Skeletal muscle satellite cell (primary cell): ENCODE data around the gene PGR.
"Not testable (repeated sequence)": the region's sequence is repeated elsewhere in the genome, so short reads cannot be mapped to it uniquely, and the experiment has no call there.

Experiments
- H3K27me3 ChIP-seq: 2 replicates; pipeline ENCODE4 v1.7.0; 2013; ENCODE audit warnings: low read length; ENCODE audit not compliant: control insufficient read depth, insufficient read depth
- H3K36me3 ChIP-seq: 2 replicates; pipeline ENCODE4 v1.7.0; 2013; ENCODE audit warnings: mild to moderate bottlenecking, control low read depth, low read length; ENCODE audit not compliant: insufficient read depth
- H3K4me1 ChIP-seq: 2 replicates; pipeline ENCODE4 v1.7.0; 2013; ENCODE audit warnings: low read length; ENCODE audit not compliant: control insufficient read depth, insufficient read depth
- H3K4me2 ChIP-seq: 2 replicates; pipeline ENCODE4 v1.7.0; 2013; ENCODE audit warnings: mild to moderate bottlenecking, low read length
- H3K4me3 ChIP-seq: 2 replicates; pipeline ENCODE4 v1.7.0; 2013; ENCODE audit warnings: low read length
- H3K9ac ChIP-seq: 2 replicates; pipeline ENCODE4 v1.7.0; 2013; ENCODE audit warnings: mild to moderate bottlenecking, low read depth, low read length, moderate library complexity
- H3K9me3 ChIP-seq: replicated peaks from 2 replicates; pipeline ENCODE4 v1.7.0; 2013; ENCODE audit warnings: mild to moderate bottlenecking, control low read depth, low read length

Gene PGR

GRCh38 chr11:101034076-101034475, 95.5 kb downstream of the PGR start:
- H3K9ac ChIP-seq: no peak overlapping the region
- no peak overlapping the region for H3K4me2 ChIP-seq
- no peaks in the 10 kb centered on the region for H3K36me3 ChIP-seq
- H3K27me3 ChIP-seq: peaks cover 46% of the 10 kb centered on the region
- H3K9me3 ChIP-seq: no peaks in the 10 kb centered on the region
- peaks cover 7% of the 10 kb centered on the region for H3K4me1 ChIP-seq
- no peak overlapping the region for H3K4me3 ChIP-seq

GRCh38 chr11:101032991-101033390, 96.6 kb downstream of the PGR start:
- Histone ChIP-seq H3K36me3 (no peaks in the 10 kb centered on the region), H3K4me3 (no peak overlapping the region), H3K9me3 (no peaks in the 10 kb centered on the region), H3K4me1 (peaks cover 7% of the 10 kb centered on the region), H3K4me2 (no peak overlapping the region), H3K9ac (no peak overlapping the region), H3K27me3 (peaks cover 49% of the 10 kb centered on the region)

GRCh38 chr11:101031713-101032112, 97.9 kb downstream of the PGR start:
- Histone ChIP-seq H3K9ac (no peak overlapping the region), H3K4me1 (peaks cover 7% of the 10 kb centered on the region), H3K4me3 (no peak overlapping the region), H3K36me3 (no peaks in the 10 kb centered on the region), H3K27me3 (peaks cover 42% of the 10 kb centered on the region), H3K9me3 (no peaks in the 10 kb centered on the region), H3K4me2 (no peak overlapping the region)

GRCh38 chr11:101030692-101031091, 98.9 kb downstream of the PGR start:
- Histone ChIP-seq H3K9ac (no peak overlapping the region), H3K27me3 (peaks cover 42% of the 10 kb centered on the region), H3K4me1 (peaks cover 7% of the 10 kb centered on the region), H3K36me3 (no peaks in the 10 kb centered on the region), H3K9me3 (no peaks in the 10 kb centered on the region), H3K4me3 (no peak overlapping the region), H3K4me2 (no peak overlapping the region)

GRCh38 chr11:101030015-101030414, 99.6 kb downstream of the PGR start:
- H3K9ac ChIP-seq: no peak overlapping the region
- H3K36me3 ChIP-seq: no peaks in the 10 kb centered on the region
- H3K4me3 ChIP-seq: no peak overlapping the region
- H3K4me2 ChIP-seq: no peak overlapping the region
- peaks cover 42% of the 10 kb centered on the region for H3K27me3 ChIP-seq
- peaks cover 7% of the 10 kb centered on the region for H3K4me1 ChIP-seq
- no peaks in the 10 kb centered on the region for H3K9me3 ChIP-seq

- H3K4me3 ChIP-seq: no peak overlapping the region
- no peaks in the 10 kb centered on the region for H3K9me3 ChIP-seq
- no peaks in the 10 kb centered on the region for H3K36me3 ChIP-seq
- no peak overlapping the region for H3K4me2 ChIP-seq
- no peak overlapping the region for H3K9ac ChIP-seq
- peaks cover 31% of the 10 kb centered on the region for H3K27me3 ChIP-seq
- H3K4me1 ChIP-seq: peaks cover 7% of the 10 kb centered on the region
Measured at GRCh38 chr11:101028644-101029043, 101.0 kb downstream of the PGR start.

GRCh38 chr11:101022256-101022655, 107.4 kb downstream of the PGR start:
- Histone ChIP-seq H3K4me3 (no peak overlapping the region), H3K9ac (no peak overlapping the region), H3K4me2 (no peak overlapping the region), H3K4me1 (no peaks in the 10 kb centered on the region), H3K36me3 (no peaks in the 10 kb centered on the region), H3K9me3 (no peaks in the 10 kb centered on the region), H3K27me3 (peaks cover 10% of the 10 kb centered on the region)

GRCh38 chr11:101019870-101020269, 109.7 kb downstream of the PGR start:
- H3K9me3 ChIP-seq: no peaks in the 10 kb centered on the region
- H3K4me2 ChIP-seq: no peak overlapping the region
- no peak overlapping the region for H3K4me3 ChIP-seq
- no peaks in the 10 kb centered on the region for H3K36me3 ChIP-seq
- H3K27me3 ChIP-seq: peaks cover 18% of the 10 kb centered on the region
- H3K4me1 ChIP-seq: no peaks in the 10 kb centered on the region
- H3K9ac ChIP-seq: no peak overlapping the region

GRCh38 chr11:101014600-101015285, 114.9 kb downstream of the PGR start:
- no peaks in the 10 kb centered on the region for H3K4me1 ChIP-seq
- H3K9me3 ChIP-seq: no peaks in the 10 kb centered on the region
- no peak overlapping the region for H3K4me3 ChIP-seq
- no peak overlapping the region for H3K9ac ChIP-seq
- H3K27me3 ChIP-seq: peaks cover 23% of the 10 kb centered on the region
- H3K36me3 ChIP-seq: no peaks in the 10 kb centered on the region
- H3K4me2 ChIP-seq: no peak overlapping the region

GRCh38 chr11:101013702-101014101, 115.9 kb downstream of the PGR start:
- not testable (repeated sequence) for H3K4me3 ChIP-seq, H3K9me3 ChIP-seq, H3K4me1 ChIP-seq, H3K9ac ChIP-seq, H3K36me3 ChIP-seq, H3K4me2 ChIP-seq
- H3K27me3 ChIP-seq: peaks cover 30% of the 10 kb centered on the region

GRCh38 chr11:101011881-101012280, 117.7 kb downstream of the PGR start:
- H3K4me1 ChIP-seq: no peaks in the 10 kb centered on the region
- no peak overlapping the region for H3K4me2 ChIP-seq
- H3K27me3 ChIP-seq: peaks cover 36% of the 10 kb centered on the region
- no peak overlapping the region for H3K4me3 ChIP-seq
- H3K9ac ChIP-seq: no peak overlapping the region
- no peaks in the 10 kb centered on the region for H3K9me3 ChIP-seq
- no peaks in the 10 kb centered on the region for H3K36me3 ChIP-seq

GRCh38 chr11:101010899-101011298, 118.7 kb downstream of the PGR start:
- no peak overlapping the region for H3K9ac ChIP-seq
- peaks cover 31% of the 10 kb centered on the region for H3K27me3 ChIP-seq
- H3K9me3 ChIP-seq: no peaks in the 10 kb centered on the region
- H3K4me3 ChIP-seq: no peak overlapping the region
- no peaks in the 10 kb centered on the region for H3K36me3 ChIP-seq
- no peak overlapping the region for H3K4me2 ChIP-seq
- H3K4me1 ChIP-seq: no peaks in the 10 kb centered on the region
